Naive thymus-derived CD8-positive, alpha-beta T cell (primary cell): ENCODE measurements around the gene CINP. TPM values are rescaled to one million over a fixed set of nuclear protein-coding genes. Genes with fewer than 3 reads are reported as not detected.

ENCODE experiments used
- ATAC-seq, 2 donors: fragments of 150-1000 bp; cut with Tn5 transposase in 1 of 2; sonication (Bioruptor Pico), chemical (Tn5 transposase) in 1 of 2; 1 replicate in 1 of 2; 2 replicates in 1 of 2; pipeline ENCODE4 v1.10.0; 2021; ENCODE audit warnings: mild to moderate bottlenecking in 2 of 2, moderate library complexity in 2 of 2
- POLR2A ChIA-PET: fragments of 350-600 bp; sonication (Branson Sonifier 250); formaldehyde crosslinking; loops from one replicate; lab custom pipeline; 2021; ENCODE audit warnings: antibody characterized with exemption; lab: Charles Lee
- DNase-seq, 10 donors: peaks; one replicate each; pipeline versions ENCODE4 v3.0.0 to v3.0.0-alpha.2; 2020 to 2022
- H3K27ac Mint-ChIP-seq, 10 donors: one replicate each; pipeline ENCODE4 v1.8.0; 2020 to 2022; ENCODE audit warnings: mild to moderate bottlenecking in 10 of 10, mixed read lengths in 10 of 10, moderate library complexity in 4 of 10, inconsistent platforms in 1 of 10
- H3K27me3 Mint-ChIP-seq, 5 donors: one replicate each; pipeline ENCODE4 v1.8.0; 2021 to 2022; ENCODE audit warnings: mixed read lengths in 5 of 5
- H3K36me3 Mint-ChIP-seq, 3 donors: one replicate each; pipeline ENCODE4 v1.8.0; 2020 to 2022; ENCODE audit warnings: mixed read lengths in 3 of 3, mild to moderate bottlenecking in 2 of 3, inconsistent platforms in 1 of 3
- H3K4me1 Mint-ChIP-seq, 4 donors: one replicate each; pipeline ENCODE4 v1.8.0; 2021 to 2022; ENCODE audit warnings: mixed read lengths in 4 of 4
- H3K4me3 Mint-ChIP-seq, 10 donors: one replicate each; pipeline ENCODE4 v1.8.0; 2020 to 2022; ENCODE audit warnings: mild to moderate bottlenecking in 10 of 10, mixed read lengths in 10 of 10, moderate library complexity in 6 of 10, inconsistent platforms in 1 of 10
- H3K9me3 Mint-ChIP-seq, 9 donors: one replicate each; pipeline ENCODE4 v1.8.0; 2020 to 2022; ENCODE audit warnings: mixed read lengths in 9 of 9, mild to moderate bottlenecking in 3 of 9, inconsistent platforms in 1 of 9, moderate library complexity in 1 of 9
- polyA plus RNA-seq, 3 donors: library from polyadenylated mRNA; unstranded; fragments of 300-500 nt; fragmentation: Illumina TruSeq; gene quantifications; one replicate each; pipeline ENCODE4 v1.2.3, GENCODE V29; 2021
- total RNA-seq, 8 experiments: library from RNA in 2 of 8; stranded (reverse) in 2 of 8; gene quantifications; one replicate each; pipeline ENCODE4 v1.2.3 and lab custom pipeline; 2021 to 2026

Gene CINP
- total RNA-seq, result 10 to 100 TPM; 30.0 to 32.6 TPM
- 10 to 100 TPM; 40.2 to 46.6 (median 40.6) TPM for polyA plus RNA-seq
- 10.8 to 45.3 (median 25.0) reads per million in 6 experiments for total RNA-seq (lab: John Stamatoyannopoulos, UW)

DNA sequence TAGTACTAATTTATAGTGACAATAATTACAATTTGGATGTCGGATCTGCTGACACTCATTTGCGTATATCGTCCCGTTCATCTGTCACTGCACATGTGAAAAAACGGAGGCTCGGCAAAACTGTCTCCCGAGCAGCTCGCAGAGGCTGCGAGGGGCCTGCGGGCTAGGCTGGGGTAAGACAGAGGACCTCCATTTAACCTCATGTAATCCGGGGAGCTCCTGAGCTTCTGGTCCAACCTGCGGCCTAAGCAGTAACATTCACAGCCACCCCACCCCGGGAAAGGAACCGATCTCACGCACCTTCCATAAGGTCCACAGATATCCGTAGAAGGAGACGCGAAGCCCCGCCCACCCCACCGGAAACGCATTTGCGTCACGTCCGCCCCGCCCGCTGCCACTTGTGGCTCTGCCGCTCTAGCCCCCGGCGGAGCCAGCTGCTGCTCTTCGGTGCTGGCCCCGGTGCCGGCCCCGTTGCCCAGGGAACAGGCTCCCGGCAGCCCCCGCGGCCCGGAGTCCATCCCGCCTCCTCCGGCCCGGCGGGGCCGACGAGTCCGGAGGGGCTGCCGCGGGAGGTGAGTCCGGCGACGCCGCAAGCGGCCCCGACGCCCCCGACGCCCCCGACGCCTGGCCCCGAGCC is at the start of gene CINP, which contains the start of gene TECPR2:
Gene CINP (minus strand): TSS at position 346 of the 637 bp plus-strand sequence. CDS start 39 bp downstream, at position 307.
Gene TECPR2 (plus strand): TSS at position 397 of the 637 bp plus-strand sequence. CDS start 13,781 bp downstream, outside the sequence.
- Mint-ChIP-seq H3K27ac (peak within 1 kb of the TSS in 9 of 10 donors; percentile 90 to 99 (median 98)), H3K4me1 (peaks cover 19 to 36% (median 34%) of the 10 kb centered on the region in 4 donors), H3K9me3 (no peaks in the 10 kb centered on the region), H3K27me3 (no peaks in the 10 kb centered on the region), H3K36me3 (peaks cover 0 to 24% (median under 1%) of the 10 kb centered on the region in 3 donors), H3K4me3 (peak within 1 kb of the TSS in 8 of 10 donors; percentile 90 to 98 (median 95))
- POLR2A ChIA-PET, result interaction anchor here (0.5 to 3.0 kb wide), 6 partner anchors 9 to 93 kb away, joined by 3 to 13 read pairs (median 5); partner anchors contain the start of gene ZNF839
- ATAC-seq (peak; percentile 90), DNase-seq (peak; percentile 87 to 97 (median 93))

- ATAC-seq (no peak), DNase-seq (no peak)
- Mint-ChIP-seq H3K9me3 (peaks cover 0 to 5% (median under 1%) of the 10 kb centered on the region in 9 donors), H3K36me3 (peaks cover 0 to 25% (median 14%) of the 10 kb centered on the region in 3 donors), H3K4me1 (peaks cover 4 to 7% (median 5%) of the 10 kb centered on the region in 4 donors), H3K27me3 (no peaks in the 10 kb centered on the region), H3K4me3 (no peak overlapping the region), H3K27ac (peak overlapping the region in 4 of 10 donors; percentile 13 to 53 (median 41))
- POLR2A ChIA-PET, result no interaction called here
Measured at GRCh38 chr14:102408724-102409123, 46.0 kb upstream of the CINP start.

GRCh38 chr14:102407258-102407657 is 44.6 kb upstream of the CINP start:
- no peak for DNase-seq
- Mint-ChIP-seq H3K27me3 (no peaks in the 10 kb centered on the region), H3K27ac (peak overlapping the region in 2 of 10 donors; percentile 60 to 64), H3K4me3 (no peak overlapping the region), H3K9me3 (peaks cover 9 to 19% (median 14%) of the 10 kb centered on the region in 9 donors), H3K4me1 (peaks cover 4 to 7% (median 5%) of the 10 kb centered on the region in 4 donors), H3K36me3 (peaks cover 13 to 27% (median 27%) of the 10 kb centered on the region in 3 donors)
- ATAC-seq, result no peak
- POLR2A ChIA-PET, result no interaction called here

- ATAC-seq, result no peak
- Mint-ChIP-seq H3K27ac (no peak overlapping the region), H3K9me3 (peaks cover 11 to 47% (median 20%) of the 10 kb centered on the region in 9 donors), H3K4me3 (no peak overlapping the region), H3K36me3 (peaks cover 10 to 34% (median 18%) of the 10 kb centered on the region in 3 donors), H3K4me1 (peaks cover 0 to 2% (median 0%) of the 10 kb centered on the region in 4 donors), H3K27me3 (no peaks in the 10 kb centered on the region)
- no peak for DNase-seq
- POLR2A ChIA-PET, result no interaction called here
Measured at GRCh38 chr14:102403028-102403427, 40.3 kb upstream of the CINP start.

DNA sequence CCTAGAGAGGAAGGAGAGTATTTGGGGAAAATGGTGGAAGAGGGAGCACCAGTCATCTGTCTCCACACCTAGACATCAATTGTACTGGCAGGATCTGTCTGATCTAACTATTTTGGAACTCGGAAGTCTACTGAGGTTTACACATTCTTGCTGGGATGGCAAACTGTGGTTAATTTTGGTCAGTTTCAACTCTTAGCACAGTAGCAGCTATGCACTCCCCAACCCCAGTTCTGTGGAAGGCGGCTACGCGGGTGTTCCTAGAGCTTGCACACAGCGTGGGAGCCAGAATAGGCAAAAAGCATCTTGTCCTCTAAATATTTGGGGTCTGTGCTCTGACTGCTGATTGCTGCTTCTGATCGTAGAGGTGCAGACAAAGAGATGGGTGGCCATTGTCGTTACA is 33.8 kb upstream of the CINP start:
- no peak overlapping the region for H3K4me3 Mint-ChIP-seq
- no peaks in the 10 kb centered on the region for H3K27me3 Mint-ChIP-seq
- H3K4me1 Mint-ChIP-seq, result peaks cover 9 to 24% (median 15%) of the 10 kb centered on the region in 4 donors
- peak overlapping the region in 2 of 10 donors; percentile 57 to 71 for H3K27ac Mint-ChIP-seq
- ATAC-seq, result no peak
- DNase-seq, result no peak
- peaks cover 8 to 19% (median 11%) of the 10 kb centered on the region in 3 donors for H3K36me3 Mint-ChIP-seq
- H3K9me3 Mint-ChIP-seq, result peaks cover 0 to 30% (median 7%) of the 10 kb centered on the region in 9 donors
- POLR2A ChIA-PET, result no interaction called here

DNA sequence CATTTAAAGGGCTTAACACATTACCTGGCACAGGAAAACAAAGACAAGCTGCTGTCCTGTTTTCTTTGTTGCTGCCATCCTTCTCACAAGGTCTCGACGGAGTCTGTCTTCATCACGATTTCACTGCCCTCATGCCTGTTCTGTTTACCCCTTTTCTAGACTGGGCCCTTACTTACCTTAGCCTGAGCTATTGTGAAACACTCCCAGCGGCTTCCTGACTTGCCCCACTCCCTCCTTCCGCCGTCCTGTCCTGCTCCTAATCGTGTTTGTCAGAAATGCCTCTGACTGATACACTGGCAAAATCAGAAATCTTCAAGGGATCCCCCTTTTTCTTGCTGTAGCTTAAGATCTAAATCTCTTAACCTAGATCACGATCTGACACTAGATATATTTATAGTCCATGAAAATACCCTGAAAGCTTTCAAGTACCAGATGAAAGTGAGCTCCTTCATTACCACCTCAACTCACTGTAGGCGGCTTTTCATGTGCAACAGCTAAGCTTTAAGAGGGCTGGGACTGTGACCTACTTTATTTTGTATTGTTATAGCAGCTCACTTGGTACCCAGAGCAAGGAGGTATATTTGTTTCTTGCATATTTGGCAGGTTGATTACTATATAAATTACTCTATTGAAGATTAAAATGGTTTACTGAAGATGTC is 32.2 kb upstream of the CINP start:
- ATAC-seq (peak; percentile 98), DNase-seq (peak in 7 of 10 donors; percentile 9 to 65 (median 30))
- POLR2A ChIA-PET, result interaction anchor here (1.2 kb wide), 2 partner anchors 32 to 38 kb away, joined by 3 to 13 read pairs; partner anchors contain the start of genes CINP and TECPR2
- H3K4me1 Mint-ChIP-seq, result peaks cover 9 to 24% (median 15%) of the 10 kb centered on the region in 4 donors
- peaks cover 0 to 19% (median 7%) of the 10 kb centered on the region in 9 donors for H3K9me3 Mint-ChIP-seq
- H3K27me3 Mint-ChIP-seq, result no peaks in the 10 kb centered on the region
- H3K27ac Mint-ChIP-seq, result peak overlapping the region; percentile 79 to 97 (median 94)
- peak overlapping the region; percentile 62 to 86 (median 80) for H3K4me3 Mint-ChIP-seq
- peaks cover 8 to 25% (median 11%) of the 10 kb centered on the region in 3 donors for H3K36me3 Mint-ChIP-seq

DNA sequence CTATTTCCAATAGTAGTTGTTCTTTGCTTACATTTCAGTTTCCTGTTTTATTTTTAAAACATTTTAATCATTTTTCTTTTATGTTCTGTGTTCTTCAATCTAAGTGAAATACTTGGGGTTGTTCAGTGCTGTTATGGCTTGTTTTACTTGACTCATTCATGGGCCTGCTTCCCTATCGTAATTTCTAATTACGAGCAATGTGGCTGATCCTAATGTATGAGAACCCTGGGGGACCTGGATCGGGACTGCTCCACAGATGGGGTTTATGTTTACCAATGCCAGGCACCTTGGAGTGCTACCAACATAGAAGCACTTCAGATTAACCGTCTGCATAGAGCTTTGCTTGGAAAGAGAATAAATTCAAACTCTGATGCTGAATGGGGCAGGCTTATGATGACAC is 29.8 kb upstream of the CINP start:
- Mint-ChIP-seq H3K4me3 (no peak overlapping the region), H3K27me3 (no peaks in the 10 kb centered on the region), H3K27ac (peak overlapping the region in 2 of 10 donors; percentile 10 to 35), H3K4me1 (peaks cover 9 to 24% (median 15%) of the 10 kb centered on the region in 4 donors), H3K9me3 (peaks cover 0 to 10% (median 2%) of the 10 kb centered on the region in 9 donors), H3K36me3 (peaks cover 6 to 13% (median 11%) of the 10 kb centered on the region in 3 donors)
- no peak for DNase-seq
- no peak for ATAC-seq
- POLR2A ChIA-PET, result no interaction called here

GRCh38 chr14:102390064-102390855 is 27.6 kb upstream of the CINP start:
- DNase-seq (no peak), ATAC-seq (no peak)
- peaks cover 8 to 16% (median 15%) of the 10 kb centered on the region in 4 donors for H3K4me1 Mint-ChIP-seq
- no peaks in the 10 kb centered on the region for H3K27me3 Mint-ChIP-seq
- H3K9me3 Mint-ChIP-seq, result peaks cover 0 to 5% (median 0%) of the 10 kb centered on the region in 9 donors
- no peak overlapping the region for H3K4me3 Mint-ChIP-seq
- POLR2A ChIA-PET, result no interaction called here
- H3K36me3 Mint-ChIP-seq, result peaks cover 6 to 13% (median 6%) of the 10 kb centered on the region in 3 donors
- no peak overlapping the region for H3K27ac Mint-ChIP-seq

DNA sequence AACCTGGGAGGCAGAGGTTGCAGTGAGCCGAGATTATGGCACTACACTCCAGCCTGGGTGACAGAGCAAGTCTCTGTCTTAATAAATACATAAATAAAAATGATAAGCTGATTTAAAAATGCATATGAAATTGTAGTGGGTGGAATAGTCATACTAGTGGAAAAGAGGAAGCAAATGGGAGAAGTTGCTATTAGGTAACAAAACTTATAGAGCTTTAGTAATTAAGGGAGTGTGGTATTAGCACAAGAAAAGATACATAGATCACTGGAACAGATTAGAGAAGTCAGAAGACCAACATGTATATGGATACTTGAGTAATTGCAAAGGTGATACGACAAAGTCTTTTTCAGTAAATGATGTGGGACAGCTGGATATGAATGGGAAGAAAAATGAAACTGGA is 26.6 kb upstream of the CINP start:
- ATAC-seq (no peak), DNase-seq (no peak)
- H3K27me3 Mint-ChIP-seq, result no peaks in the 10 kb centered on the region
- no peak overlapping the region for H3K4me3 Mint-ChIP-seq
- peaks cover 0 to 5% (median 0%) of the 10 kb centered on the region in 9 donors for H3K9me3 Mint-ChIP-seq
- no peak overlapping the region for H3K27ac Mint-ChIP-seq
- POLR2A ChIA-PET, result interaction anchor here (0.9 kb wide), 1 partner anchor 19 kb away, joined by 5 read pairs; no protein-coding TSS in a partner anchor
- H3K36me3 Mint-ChIP-seq, result peaks cover 6 to 13% (median 6%) of the 10 kb centered on the region in 3 donors
- peaks cover 6 to 7% (median 6%) of the 10 kb centered on the region in 4 donors for H3K4me1 Mint-ChIP-seq

DNA sequence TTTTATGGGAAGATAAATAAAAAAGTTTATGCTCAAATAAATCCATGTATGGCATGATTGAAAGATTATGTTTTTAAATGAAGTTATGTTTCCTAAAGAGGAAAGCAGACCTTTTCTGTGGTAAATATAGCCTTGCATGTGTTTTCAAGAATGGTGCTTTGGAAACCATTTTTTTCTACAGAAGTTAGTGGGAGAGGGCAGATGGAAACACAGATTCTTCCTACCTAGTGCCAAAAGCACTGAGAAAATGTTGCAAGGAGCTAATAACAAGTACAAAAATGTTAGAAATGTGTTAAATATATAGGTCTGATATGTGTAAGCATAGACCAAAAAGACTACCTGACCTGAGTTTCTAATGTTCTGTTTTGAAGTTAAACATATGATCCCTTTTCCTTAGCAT is 24.4 kb upstream of the CINP start:
- H3K36me3 Mint-ChIP-seq, result peaks cover 1 to 15% (median 12%) of the 10 kb centered on the region in 3 donors
- peaks cover 0 to 3% (median under 1%) of the 10 kb centered on the region in 4 donors for H3K4me1 Mint-ChIP-seq
- no peak overlapping the region for H3K4me3 Mint-ChIP-seq
- POLR2A ChIA-PET, result no interaction called here
- no peaks in the 10 kb centered on the region for H3K27me3 Mint-ChIP-seq
- H3K27ac Mint-ChIP-seq, result no peak overlapping the region
- H3K9me3 Mint-ChIP-seq, result peaks cover 0 to 2% (median 0%) of the 10 kb centered on the region in 9 donors
- DNase-seq (no peak), ATAC-seq (no peak)

DNA sequence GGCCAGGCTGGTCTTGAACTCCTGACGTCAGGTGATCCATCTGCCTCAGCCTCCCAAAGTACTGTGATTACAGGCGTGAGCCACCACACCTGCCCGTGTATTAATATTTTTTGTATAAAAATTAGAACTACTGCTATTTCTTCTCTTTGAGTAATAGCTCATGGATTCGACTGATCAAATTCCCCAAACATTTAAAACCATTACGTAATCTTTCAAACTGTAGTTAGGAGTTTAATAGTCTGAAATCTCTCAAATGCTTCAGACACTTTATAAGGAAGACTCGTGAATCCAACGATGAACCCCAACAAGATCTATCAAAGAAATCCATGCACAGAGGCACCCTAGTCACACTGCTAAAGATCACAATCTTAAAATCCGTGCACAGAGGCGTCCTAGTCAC is 16.1 kb upstream of the CINP start:
- no peak overlapping the region for H3K4me3 Mint-ChIP-seq
- no peak overlapping the region for H3K27ac Mint-ChIP-seq
- POLR2A ChIA-PET, result no interaction called here
- peaks cover 0 to 49% (median 5%) of the 10 kb centered on the region in 3 donors for H3K36me3 Mint-ChIP-seq
- ATAC-seq, result no peak
- no peaks in the 10 kb centered on the region for H3K9me3 Mint-ChIP-seq
- no peaks in the 10 kb centered on the region for H3K27me3 Mint-ChIP-seq
- DNase-seq, result no peak
- peaks cover 0 to 7% (median 4%) of the 10 kb centered on the region in 4 donors for H3K4me1 Mint-ChIP-seq

DNA sequence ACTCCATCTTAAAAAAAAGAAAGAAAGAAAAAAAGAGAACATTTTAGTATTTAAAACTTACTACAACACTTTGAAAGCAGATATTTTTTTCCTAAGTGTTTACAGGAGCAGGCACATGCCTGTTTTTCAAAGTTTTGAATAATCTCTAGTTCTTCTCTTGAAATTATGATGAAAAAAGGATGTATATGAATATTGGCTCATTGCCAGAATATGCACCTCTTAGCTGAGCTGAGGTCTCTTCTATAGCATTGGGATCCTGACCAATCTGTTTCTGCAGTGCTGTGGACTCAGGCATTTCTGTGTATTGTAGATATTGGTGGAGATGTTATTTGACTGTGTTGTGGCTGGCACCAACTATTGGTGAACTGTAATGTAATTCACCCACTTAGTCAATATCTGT is 15.0 kb upstream of the CINP start:
- Mint-ChIP-seq H3K4me3 (no peak overlapping the region), H3K36me3 (peaks cover 0 to 48% (median 5%) of the 10 kb centered on the region in 3 donors), H3K27me3 (no peaks in the 10 kb centered on the region), H3K9me3 (no peaks in the 10 kb centered on the region), H3K27ac (no peak overlapping the region), H3K4me1 (peaks cover 0 to 7% (median 4%) of the 10 kb centered on the region in 4 donors)
- POLR2A ChIA-PET, result no interaction called here
- DNase-seq, result no peak
- no peak for ATAC-seq
